Measurements from ENCODE around the gene TTK. TPM values are rescaled to one million over a fixed set of nuclear protein-coding genes. Genes with fewer than 3 reads are reported as not detected.
A peak's percentile ranks its signal among the peaks of the same experiment; 100 is the strongest.

TTK gene
- total RNA-seq: 10 to 100 TPM; 16.4 to 27.4 TPM

GRCh38 chr6:80004173-80005072 lies at the start of gene TTK:
Gene TTK (plus strand): TSS chr6:80004649. CDS start chr6:80005844, 1,195 bp downstream.
- H3K36me3 Mint-ChIP-seq: peaks cover 5% of the 10 kb centered on the region
- peak within 1 kb of the TSS; percentile 98 for H3K4me3 Mint-ChIP-seq
- H3K27me3 Mint-ChIP-seq: peaks cover 0 to 7% of the 10 kb centered on the region in 2 donors
- H3K4me1 Mint-ChIP-seq (ENCODE audit: low read depth in 2 of 2): peaks cover 18 to 26% of the 10 kb centered on the region in 2 donors
- peak; percentile 100 for ATAC-seq
- no peaks in the 10 kb centered on the region for H3K9me3 Mint-ChIP-seq
- DNase-seq (ENCODE audit: low spot score): peak; percentile 95
- peak within 1 kb of the TSS; percentile 91 to 92 for H3K27ac Mint-ChIP-seq

- ATAC-seq (no peak), DNase-seq (ENCODE audit: low spot score) (no peak)
- H3K36me3 Mint-ChIP-seq: peaks cover 6% of the 10 kb centered on the region
- H3K4me3 Mint-ChIP-seq: no peak overlapping the region
- no peaks in the 10 kb centered on the region for H3K4me1 Mint-ChIP-seq (ENCODE audit: low read depth in 2 of 2)
- H3K27me3 Mint-ChIP-seq: peaks cover 30 to 42% of the 10 kb centered on the region in 2 donors
- H3K27ac Mint-ChIP-seq: no peak overlapping the region
- H3K9me3 Mint-ChIP-seq: peaks cover 3% of the 10 kb centered on the region
Observed at GRCh38 chr6:79954849-79955248, 49.6 kb upstream of the TTK start.

- Mint-ChIP-seq H3K9me3 (peaks cover 16% of the 10 kb centered on the region), H3K36me3 (peaks cover 27% of the 10 kb centered on the region), H3K27ac (no peak overlapping the region), H3K4me3 (no peak overlapping the region), H3K4me1 (ENCODE audit: low read depth in 2 of 2) (no peaks in the 10 kb centered on the region), H3K27me3 (peaks cover 29 to 40% of the 10 kb centered on the region in 2 donors)
- no peak for DNase-seq (ENCODE audit: low spot score)
- no peak for ATAC-seq
Observed at GRCh38 chr6:79964607-79965081, 39.8 kb upstream of the TTK start.

GRCh38 chr6:79967178-79967577 lies 37.3 kb upstream of the TTK start:
- Mint-ChIP-seq H3K27ac (no peak overlapping the region), H3K9me3 (peaks cover 16% of the 10 kb centered on the region), H3K27me3 (peaks cover 26 to 30% of the 10 kb centered on the region in 2 donors), H3K4me1 (ENCODE audit: low read depth in 2 of 2) (no peaks in the 10 kb centered on the region), H3K4me3 (no peak overlapping the region), H3K36me3 (peaks cover 28% of the 10 kb centered on the region)
- ATAC-seq (no peak), DNase-seq (ENCODE audit: low spot score) (no peak)

- H3K4me1 Mint-ChIP-seq (ENCODE audit: low read depth in 2 of 2): no peaks in the 10 kb centered on the region
- peaks cover 28% of the 10 kb centered on the region for H3K36me3 Mint-ChIP-seq
Observed at GRCh38 chr6:79969784-79970183, 34.7 kb upstream of the TTK start.

GRCh38 chr6:79971193-79971592 lies 33.3 kb upstream of the TTK start:
- no peak for DNase-seq (ENCODE audit: low spot score)
- ATAC-seq: no peak
- Mint-ChIP-seq H3K27me3 (peaks cover 20 to 31% of the 10 kb centered on the region in 2 donors), H3K36me3 (peaks cover 28% of the 10 kb centered on the region), H3K4me3 (no peak overlapping the region), H3K9me3 (peaks cover 16% of the 10 kb centered on the region), H3K4me1 (ENCODE audit: low read depth in 2 of 2) (no peaks in the 10 kb centered on the region), H3K27ac (no peak overlapping the region)

More at GRCh38 chr6:79969784-79970183, 34.7 kb upstream of the TTK start:
- Mint-ChIP-seq H3K27ac (no peak overlapping the region), H3K4me3 (no peak overlapping the region), H3K27me3 (peaks cover 20 to 31% of the 10 kb centered on the region in 2 donors), H3K9me3 (peaks cover 16% of the 10 kb centered on the region)
- no peak for ATAC-seq
- DNase-seq (ENCODE audit: low spot score): no peak

- no peaks in the 10 kb centered on the region for H3K4me1 Mint-ChIP-seq (ENCODE audit: low read depth in 2 of 2)
- no peaks in the 10 kb centered on the region for H3K9me3 Mint-ChIP-seq
- DNase-seq (ENCODE audit: low spot score) (no peak), ATAC-seq (no peak)
- H3K4me3 Mint-ChIP-seq: no peak overlapping the region
- H3K27me3 Mint-ChIP-seq: peaks cover 8 to 14% of the 10 kb centered on the region in 2 donors
- no peak overlapping the region for H3K27ac Mint-ChIP-seq
- no peaks in the 10 kb centered on the region for H3K36me3 Mint-ChIP-seq
Observed at GRCh38 chr6:79981652-79982051, 22.8 kb upstream of the TTK start.

GRCh38 chr6:79984261-79984660 lies 20.2 kb upstream of the TTK start:
- Mint-ChIP-seq H3K27me3 (peaks cover 3 to 8% of the 10 kb centered on the region in 2 donors), H3K4me3 (no peak overlapping the region), H3K36me3 (no peaks in the 10 kb centered on the region), H3K4me1 (ENCODE audit: low read depth in 2 of 2) (no peaks in the 10 kb centered on the region), H3K9me3 (no peaks in the 10 kb centered on the region), H3K27ac (no peak overlapping the region)
- ATAC-seq: no peak
- no peak for DNase-seq (ENCODE audit: low spot score)

- no peak for DNase-seq (ENCODE audit: low spot score)
- H3K27ac Mint-ChIP-seq: no peak overlapping the region
- no peaks in the 10 kb centered on the region for H3K9me3 Mint-ChIP-seq
- H3K4me1 Mint-ChIP-seq (ENCODE audit: low read depth in 2 of 2): no peaks in the 10 kb centered on the region
- peaks cover 0 to 8% of the 10 kb centered on the region in 2 donors for H3K27me3 Mint-ChIP-seq
- H3K36me3 Mint-ChIP-seq: no peaks in the 10 kb centered on the region
- no peak overlapping the region for H3K4me3 Mint-ChIP-seq
- ATAC-seq: no peak
Observed at GRCh38 chr6:79985128-79985527, 19.3 kb upstream of the TTK start.

- DNase-seq (ENCODE audit: low spot score) (no peak), ATAC-seq (no peak)
- no peaks in the 10 kb centered on the region for H3K4me1 Mint-ChIP-seq (ENCODE audit: low read depth in 2 of 2)
- H3K27me3 Mint-ChIP-seq: peaks cover 0 to 8% of the 10 kb centered on the region in 2 donors
- H3K4me3 Mint-ChIP-seq: no peak overlapping the region
- no peaks in the 10 kb centered on the region for H3K9me3 Mint-ChIP-seq
- no peak overlapping the region for H3K27ac Mint-ChIP-seq
- no peaks in the 10 kb centered on the region for H3K36me3 Mint-ChIP-seq
Observed at GRCh38 chr6:79989641-79990040, 14.8 kb upstream of the TTK start.

GRCh38 chr6:79993012-79993910 lies 11.2 kb upstream of the TTK start:
- Mint-ChIP-seq H3K4me3 (no peak overlapping the region), H3K27ac (no peak overlapping the region), H3K36me3 (no peaks in the 10 kb centered on the region), H3K27me3 (peaks cover 6 to 11% of the 10 kb centered on the region in 2 donors), H3K4me1 (ENCODE audit: low read depth in 2 of 2) (no peaks in the 10 kb centered on the region), H3K9me3 (no peaks in the 10 kb centered on the region)
- no peak for ATAC-seq
- DNase-seq (ENCODE audit: low spot score): no peak

GRCh38 chr6:79993911-79994309 lies 10.5 kb upstream of the TTK start:
- peaks cover 12 to 18% of the 10 kb centered on the region in 2 donors for H3K27me3 Mint-ChIP-seq
- no peaks in the 10 kb centered on the region for H3K9me3 Mint-ChIP-seq
- H3K4me3 Mint-ChIP-seq: no peak overlapping the region
- no peak overlapping the region for H3K27ac Mint-ChIP-seq
- no peaks in the 10 kb centered on the region for H3K36me3 Mint-ChIP-seq
- ATAC-seq (peak in 1 of 2 donors; percentile 17), DNase-seq (ENCODE audit: low spot score) (no peak)
- H3K4me1 Mint-ChIP-seq (ENCODE audit: low read depth in 2 of 2): no peaks in the 10 kb centered on the region

GRCh38 chr6:79997728-79998127 lies 6.7 kb upstream of the TTK start:
- Mint-ChIP-seq H3K4me3 (no peak overlapping the region), H3K4me1 (ENCODE audit: low read depth in 2 of 2) (peaks cover 1 to 3% of the 10 kb centered on the region in 2 donors), H3K9me3 (no peaks in the 10 kb centered on the region), H3K36me3 (no peaks in the 10 kb centered on the region), H3K27me3 (peaks cover 14 to 21% of the 10 kb centered on the region in 2 donors), H3K27ac (no peak overlapping the region)
- DNase-seq (ENCODE audit: low spot score) (no peak), ATAC-seq (no peak)

Data from natural killer cell treated with Interleukin-12 subunit alpha and Interleukin-12 subunit beta and Interleukin-15 and Interleukin-18, amount 100 ng/mL, for 72 hours (primary cell).